Breast epithelium (tissue), 4 donors: ENCODE measurements around the gene GNLY. TPM values are rescaled to one million over a fixed set of nuclear protein-coding genes. Genes with fewer than 3 reads are reported as not detected.
A peak's percentile ranks its signal among the peaks of the same experiment; 100 is the strongest.

Source experiments
- DNase-seq, 2 donors: peaks; one replicate each; pipeline ENCODE4 v3.0.0-alpha.2; 2019; ENCODE audit warnings: low spot score in 2 of 2
- H3K27ac ChIP-seq, 2 donors: fragments of 200-600 bp; sonication (generic) in 1 of 2; one replicate each; pipeline ENCODE4 v1.5.1; 2016 to 2019; ENCODE audit warnings: mild to moderate bottlenecking in 1 of 2
- H3K27me3 ChIP-seq, 2 donors: fragments of 200-600 bp; sonication (generic) in 1 of 2; one replicate each; pipeline versions ENCODE4 v1.5.1 to v1.6.0; 2017 to 2019; ENCODE audit warnings: control low read depth in 1 of 2, mild to moderate bottlenecking in 1 of 2
- H3K36me3 ChIP-seq: fragments of 200-600 bp; one replicate; pipeline ENCODE4 v1.5.1; 2019
- H3K4me1 ChIP-seq, 2 donors: fragments of 200-600 bp; sonication (generic); one replicate each; pipeline ENCODE4 v1.5.1; 2016 to 2019; ENCODE audit warnings: control low read depth in 1 of 2
- H3K4me3 ChIP-seq, 3 donors: fragments of 200-600 bp; sonication (generic); 1 replicate in 2 of 3; 2 replicates in 1 of 3; pipeline ENCODE4 v1.5.1; 2016 to 2019; ENCODE audit warnings: mild to moderate bottlenecking in 3 of 3, moderate library complexity in 2 of 3
- H3K9me3 ChIP-seq, 2 donors: fragments of 200-600 bp; sonication (generic) in 1 of 2; one replicate each; pipeline ENCODE4 v1.5.1; 2016 to 2019; ENCODE audit warnings: control low read depth in 1 of 2
- POLR2A ChIP-seq: fragments of 450-650 bp; IDR thresholded peaks from one replicate; pipeline ENCODE4 v1.6.1; 2016; ENCODE audit warnings: antibody characterized with exemption, mild to moderate bottlenecking, moderate library complexity
- POLR2AphosphoS5 ChIP-seq, 3 donors: sonication (generic); formaldehyde crosslinking; IDR thresholded peaks; one replicate each; pipeline ENCODE4 v1.6.1; 2017; ENCODE audit warnings: antibody characterized with exemption in 3 of 3
- intact Hi-C: fragments of 100-400 bp; cut with DNase I; formaldehyde crosslinking; loops from one replicate; pipeline ENCODE4 v1.15.1; 2023; ENCODE audit warnings: low total_unique reads
- total RNA-seq, 3 donors: library from RNA; depleted of rRNA; stranded (reverse); fragments of >200 nt; gene quantifications; one replicate each; pipeline ENCODE4 v1.1.0, GENCODE V29; 2016
- TF ChIP-seq, protein P1 (sequence below), 3 donors: fragments of 450-650 bp; IDR thresholded peaks; one replicate each; pipeline ENCODE4 v1.5.1; 2016 to 2017; ENCODE audit warnings: antibody characterized with exemption in 3 of 3, mild to moderate bottlenecking in 3 of 3, moderate library complexity in 3 of 3

GNLY gene
- total RNA-seq, 3 donors from 2014 or later: 2.0 to 2.6 (median 2.1) TPM

DNA sequence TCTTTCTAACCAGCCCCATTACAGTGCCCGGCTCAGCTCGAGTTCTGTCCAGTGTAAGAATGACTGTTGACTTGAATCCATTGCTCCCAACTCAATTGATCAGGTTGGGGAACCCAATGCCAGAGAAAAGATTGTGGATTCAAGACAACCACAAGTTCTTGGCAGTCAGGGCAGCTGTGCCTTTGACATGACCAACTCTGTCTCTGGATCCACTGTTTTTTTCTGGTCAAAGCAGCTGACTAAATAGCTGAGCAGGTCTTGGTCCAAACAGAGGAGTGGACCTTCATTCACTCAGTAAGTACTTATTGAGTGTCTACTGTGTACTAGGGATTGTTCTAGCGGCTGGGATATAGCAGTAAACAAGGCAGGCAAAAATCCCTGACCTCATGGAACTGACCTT is 53.3 kb downstream of the GNLY start:
- Histone ChIP-seq H3K27ac (peak overlapping the region in 1 of 2 donors; percentile 28), H3K9me3 (no peaks in the 10 kb centered on the region), H3K4me3 (no peak overlapping the region), H3K4me1 (peaks cover 9 to 22% of the 10 kb centered on the region in 2 donors), H3K36me3 (no peaks in the 10 kb centered on the region), H3K27me3 (no peaks in the 10 kb centered on the region)
- DNase-seq: no peak
- intact Hi-C loops: no loop called here
- TF ChIP-seq POLR2A (no peak), POLR2AphosphoS5 (IDR thresholded peaks at IDR 0.05) (no peak)
- TF ChIP-seq, protein P1, sequence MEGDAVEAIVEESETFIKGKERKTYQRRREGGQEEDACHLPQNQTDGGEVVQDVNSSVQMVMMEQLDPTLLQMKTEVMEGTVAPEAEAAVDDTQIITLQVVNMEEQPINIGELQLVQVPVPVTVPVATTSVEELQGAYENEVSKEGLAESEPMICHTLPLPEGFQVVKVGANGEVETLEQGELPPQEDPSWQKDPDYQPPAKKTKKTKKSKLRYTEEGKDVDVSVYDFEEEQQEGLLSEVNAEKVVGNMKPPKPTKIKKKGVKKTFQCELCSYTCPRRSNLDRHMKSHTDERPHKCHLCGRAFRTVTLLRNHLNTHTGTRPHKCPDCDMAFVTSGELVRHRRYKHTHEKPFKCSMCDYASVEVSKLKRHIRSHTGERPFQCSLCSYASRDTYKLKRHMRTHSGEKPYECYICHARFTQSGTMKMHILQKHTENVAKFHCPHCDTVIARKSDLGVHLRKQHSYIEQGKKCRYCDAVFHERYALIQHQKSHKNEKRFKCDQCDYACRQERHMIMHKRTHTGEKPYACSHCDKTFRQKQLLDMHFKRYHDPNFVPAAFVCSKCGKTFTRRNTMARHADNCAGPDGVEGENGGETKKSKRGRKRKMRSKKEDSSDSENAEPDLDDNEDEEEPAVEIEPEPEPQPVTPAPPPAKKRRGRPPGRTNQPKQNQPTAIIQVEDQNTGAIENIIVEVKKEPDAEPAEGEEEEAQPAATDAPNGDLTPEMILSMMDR (IDR thresholded peaks at IDR 0.05): no peak

DNA sequence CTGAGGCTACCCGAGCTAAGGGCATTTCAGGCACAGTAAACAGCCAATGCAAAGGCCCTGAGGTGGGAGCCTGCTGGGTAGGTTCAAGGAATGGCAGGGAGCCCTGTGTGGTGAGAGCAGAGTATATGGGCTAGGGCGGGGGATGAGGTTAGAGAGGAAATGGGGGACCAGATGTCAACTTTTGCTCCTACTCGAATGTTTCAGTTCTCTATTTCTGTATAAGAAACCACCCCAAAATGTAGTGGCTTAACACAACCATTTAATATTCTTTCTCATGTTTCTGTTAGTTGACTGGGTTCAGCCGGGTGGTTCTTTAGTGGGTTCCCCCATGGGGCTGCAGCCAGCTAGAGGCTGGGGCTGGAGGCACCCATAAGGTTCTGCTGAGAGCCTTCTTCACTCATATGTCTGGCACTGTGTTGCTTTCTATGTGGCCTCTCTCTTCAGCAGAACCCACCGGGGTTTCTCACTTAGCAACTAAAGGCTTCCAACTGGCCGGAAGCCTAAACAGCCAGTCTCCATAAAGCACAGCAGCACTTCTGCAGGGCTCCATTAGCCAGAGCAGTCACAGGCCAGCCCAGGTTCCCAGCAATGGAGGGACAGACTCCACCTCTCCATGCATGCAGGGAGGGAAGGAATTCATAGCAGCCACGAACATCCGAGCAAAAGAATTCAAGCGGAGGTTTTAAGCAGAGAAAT is 54.0 kb downstream of the GNLY start:
- Histone ChIP-seq H3K4me1 (peaks cover 5 to 16% of the 10 kb centered on the region in 2 donors), H3K27ac (no peak overlapping the region), H3K27me3 (no peaks in the 10 kb centered on the region), H3K36me3 (no peaks in the 10 kb centered on the region), H3K9me3 (no peaks in the 10 kb centered on the region), H3K4me3 (no peak overlapping the region)
- intact Hi-C loops: no loop called here
- no peak for DNase-seq
- no peak for TF ChIP-seq POLR2A
- TF ChIP-seq, protein P1 (IDR thresholded peaks at IDR 0.05): no peak
- no peak for TF ChIP-seq POLR2AphosphoS5 (IDR thresholded peaks at IDR 0.05)

Other genes starting within 250 kb of the GNLY start
- gene MAT2A, start 155.2 kb upstream of the GNLY start, total RNA-seq: 100 to 1,000 TPM; 180 to 263 (median 236) TPM
- gene GGCX, start 132.9 kb upstream of the GNLY start, total RNA-seq: 10 to 100 TPM; 26.7 to 35.1 (median 31.8) TPM
- 100 to 1,000 TPM in 1 of 3 donors, 10 to 100 TPM in 2; 23.2 to 127 (median 55.7) TPM for gene VAMP8, start 116.8 kb upstream of the GNLY start, total RNA-seq
- gene VAMP5, start 109.9 kb upstream of the GNLY start, total RNA-seq: 10 to 100 TPM; 33.8 to 92.0 (median 50.8) TPM
- gene RNF181, start 98.6 kb upstream of the GNLY start, total RNA-seq: 100 to 1,000 TPM; 131 to 243 (median 161) TPM
- 10 to 100 TPM; 20.8 to 40.0 (median 22.6) TPM for gene TMEM150A, start 91.7 kb upstream of the GNLY start, total RNA-seq
- 10 to 100 TPM; 13.9 to 26.6 (median 16.1) TPM for gene C2orf68, start 82.3 kb upstream of the GNLY start, total RNA-seq
- 10 to 100 TPM; 53.6 to 71.7 (median 68.5) TPM for gene USP39, start 78.2 kb upstream of the GNLY start, total RNA-seq
- gene SFTPB, start 26.2 kb upstream of the GNLY start, total RNA-seq: 1 to 10 TPM in 1 of 3 donors, not detected in 2; 3.7 TPM
- 100 to 1,000 TPM in 1 of 3 donors, 10 to 100 TPM in 2; 20.8 to 167 (median 46.2) TPM for gene ATOH8, start 59.6 kb downstream of the GNLY start, total RNA-seq
- 10 to 100 TPM; 20.8 to 52.5 (median 29.5) TPM for gene ST3GAL5, start 194.6 kb downstream of the GNLY start, total RNA-seq